ENCODE results near the gene ID4.

DNA sequence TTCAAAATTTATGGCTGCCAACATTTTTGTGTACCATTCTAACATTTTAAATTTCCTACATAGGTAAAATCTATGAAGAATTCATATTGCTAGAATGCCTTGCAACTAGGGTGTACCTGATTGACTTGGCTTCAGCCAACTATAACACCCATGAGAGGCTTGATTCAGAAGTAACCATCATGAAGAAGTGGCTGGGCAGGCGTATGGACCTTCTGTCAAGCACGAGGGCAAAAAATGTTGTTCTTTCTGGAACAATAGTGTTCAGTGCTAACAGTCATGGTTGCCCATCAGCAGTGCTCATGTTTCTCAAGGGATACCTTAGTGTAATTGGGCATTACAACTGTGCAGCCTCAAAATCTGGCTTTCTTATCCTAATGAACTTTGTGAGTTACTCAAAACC, 42.9 kb downstream of the ID4 start:
- TF ChIP-seq, protein P1, sequence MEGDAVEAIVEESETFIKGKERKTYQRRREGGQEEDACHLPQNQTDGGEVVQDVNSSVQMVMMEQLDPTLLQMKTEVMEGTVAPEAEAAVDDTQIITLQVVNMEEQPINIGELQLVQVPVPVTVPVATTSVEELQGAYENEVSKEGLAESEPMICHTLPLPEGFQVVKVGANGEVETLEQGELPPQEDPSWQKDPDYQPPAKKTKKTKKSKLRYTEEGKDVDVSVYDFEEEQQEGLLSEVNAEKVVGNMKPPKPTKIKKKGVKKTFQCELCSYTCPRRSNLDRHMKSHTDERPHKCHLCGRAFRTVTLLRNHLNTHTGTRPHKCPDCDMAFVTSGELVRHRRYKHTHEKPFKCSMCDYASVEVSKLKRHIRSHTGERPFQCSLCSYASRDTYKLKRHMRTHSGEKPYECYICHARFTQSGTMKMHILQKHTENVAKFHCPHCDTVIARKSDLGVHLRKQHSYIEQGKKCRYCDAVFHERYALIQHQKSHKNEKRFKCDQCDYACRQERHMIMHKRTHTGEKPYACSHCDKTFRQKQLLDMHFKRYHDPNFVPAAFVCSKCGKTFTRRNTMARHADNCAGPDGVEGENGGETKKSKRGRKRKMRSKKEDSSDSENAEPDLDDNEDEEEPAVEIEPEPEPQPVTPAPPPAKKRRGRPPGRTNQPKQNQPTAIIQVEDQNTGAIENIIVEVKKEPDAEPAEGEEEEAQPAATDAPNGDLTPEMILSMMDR (conservative IDR thresholded peaks at IDR 0.05 in 1 of 2, IDR thresholded peaks at IDR 0.05 in 1 of 2; ENCODE audit: extremely low read depth in 1 of 2, insufficient read depth in 1 of 2, low read depth in 1 of 2, low read length in 2 of 2): no peak
- no peak for TF ChIP-seq EZH2 (IDR thresholded peaks at IDR 0.05; ENCODE audit: borderline replicate concordance, low read length)

Measured in mammary epithelial cell (primary cell).